Stimulated activated CD8-positive, alpha-beta memory T cell treated with anti-CD3 and anti-CD28 coated beads, Interleukin-4, amount 100 ng/mL, for 24 hours (primary cell): ENCODE measurements around the gene SENP5.

Source experiments
- DNase-seq: peaks from one replicate; pipeline ENCODE4 v3.0.0-alpha.2; 2020; ENCODE audit warnings: low read depth

Gene SENP5

DNA sequence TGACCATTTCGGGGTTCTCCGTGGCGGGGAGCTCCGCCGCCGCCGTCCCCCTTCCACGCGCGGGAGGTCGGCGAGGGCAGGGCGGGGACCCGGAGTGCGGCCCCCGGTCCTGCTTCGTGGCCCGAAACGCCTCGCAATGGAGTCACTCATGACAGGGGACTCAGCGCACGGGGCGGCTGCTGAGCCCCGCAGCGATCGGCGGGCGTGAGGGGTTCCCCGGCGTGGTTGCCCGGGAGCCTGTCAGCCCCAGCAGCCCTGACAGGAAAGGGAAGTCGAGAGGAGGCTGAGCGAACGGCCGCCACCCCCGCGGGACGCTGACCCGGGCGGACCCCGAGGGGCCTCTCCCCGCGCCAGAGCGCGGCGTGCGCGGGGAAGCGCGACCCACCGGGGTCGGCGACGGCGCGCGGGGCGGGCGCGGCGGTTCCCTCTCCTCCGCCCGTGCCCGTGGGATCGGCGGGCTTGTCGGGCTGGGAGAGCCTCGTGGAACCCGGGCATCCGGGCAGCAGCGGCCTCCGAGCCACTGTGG is 101.5 kb downstream of the SENP5 start:
- peak; percentile 17 for DNase-seq

DNA sequence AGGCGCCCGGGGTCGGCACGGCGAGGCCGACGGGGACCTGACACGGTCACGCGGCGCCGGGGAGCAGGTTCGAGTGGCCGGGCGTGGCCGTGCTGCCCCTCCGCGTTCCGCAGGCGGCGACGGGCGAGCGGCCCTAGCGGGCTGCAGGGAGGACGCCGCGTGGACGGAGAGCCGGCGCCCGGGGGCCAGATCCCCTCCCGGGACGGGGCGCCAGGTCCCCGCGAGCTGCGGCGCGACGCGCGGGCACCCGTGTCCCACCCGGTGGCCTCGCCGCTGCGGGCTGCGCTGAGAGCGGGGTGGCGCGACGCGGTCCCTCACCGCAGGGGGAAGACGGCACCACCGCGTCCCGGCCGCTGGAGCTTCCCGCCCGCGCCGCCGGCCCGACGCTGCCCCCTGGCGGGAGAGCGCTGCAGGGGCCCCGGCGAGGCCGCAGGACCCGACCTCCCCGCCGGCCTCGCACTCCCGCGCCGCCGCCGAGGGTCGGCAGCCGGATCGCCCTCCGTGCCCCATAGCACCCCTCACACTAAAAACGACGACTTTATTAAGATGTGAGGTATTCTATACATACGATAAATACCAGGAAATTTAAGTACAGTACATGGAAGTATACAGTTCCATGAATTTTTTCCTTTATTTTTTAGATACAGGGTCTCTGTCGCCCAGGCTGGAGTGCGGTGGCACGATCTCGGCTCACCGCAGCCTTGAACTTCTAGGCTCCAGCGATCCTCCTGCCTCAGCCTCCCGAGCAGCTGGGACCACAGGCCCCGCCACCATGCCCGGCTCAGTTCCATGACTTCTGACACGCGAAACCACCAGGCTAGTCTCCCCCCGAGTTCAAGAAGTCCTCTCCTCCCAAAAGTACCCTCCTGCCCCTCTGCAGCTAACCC is 102.2 kb downstream of the SENP5 start:
- DNase-seq: peak; percentile 55

DNA sequence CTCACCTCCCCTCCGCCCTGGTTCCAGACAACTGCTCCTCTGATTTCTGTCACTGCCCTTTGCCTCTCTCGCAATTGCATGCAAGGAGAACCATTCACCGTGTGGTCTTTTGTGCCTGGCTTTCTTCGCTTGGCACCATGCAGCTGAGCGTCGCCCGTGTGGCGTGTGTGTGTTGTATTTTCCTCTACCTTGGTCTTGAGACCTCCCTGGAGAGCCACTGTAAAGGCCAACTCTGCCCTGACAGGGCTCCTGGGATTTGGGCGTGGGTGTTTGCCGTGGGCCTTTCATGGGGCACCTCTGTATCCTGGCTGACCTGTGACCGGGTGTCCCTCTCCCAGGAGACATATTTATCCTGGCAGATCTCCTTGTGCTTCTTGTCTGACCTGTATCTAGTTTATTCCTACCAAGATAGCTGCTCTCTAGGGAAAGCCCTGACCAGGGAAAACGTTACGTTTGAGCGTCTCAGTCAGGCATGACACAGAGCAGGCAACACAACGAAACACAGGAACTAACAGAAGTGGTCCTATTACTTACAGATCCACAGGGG is 102.9 kb downstream of the SENP5 start:
- no peak for DNase-seq

GRCh38 chr3:196971094-196971698 is 103.5 kb downstream of the SENP5 start:
- no peak for DNase-seq

GRCh38 chr3:196974661-196975060 is 106.9 kb downstream of the SENP5 start:
- no peak for DNase-seq

DNA sequence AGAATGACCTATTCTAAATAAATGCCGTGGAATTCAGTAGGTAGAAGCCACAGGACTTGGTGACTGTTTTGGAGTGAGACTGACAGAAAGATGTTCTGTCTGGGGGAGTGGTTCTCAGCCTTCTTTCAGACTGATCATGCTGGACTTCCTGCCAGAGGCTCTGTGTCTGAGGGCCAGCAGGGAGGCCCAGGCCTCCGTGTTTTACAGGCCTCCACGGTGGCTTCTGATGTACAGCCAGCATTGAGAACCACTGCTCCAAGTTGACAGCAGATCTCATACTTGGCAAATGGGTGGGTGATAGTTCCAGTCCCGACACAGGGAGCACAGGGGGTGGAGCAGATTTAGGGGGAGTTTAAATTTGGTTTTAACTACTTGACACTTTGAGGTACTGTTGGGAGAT is 107.6 kb downstream of the SENP5 start:
- DNase-seq: no peak

- no peak for DNase-seq
These were observed 109.2 kb downstream of the SENP5 start for GRCh38 chr3:196976941-196977340.

- no peak for DNase-seq
These were observed 111.8 kb downstream of the SENP5 start for GRCh38 chr3:196979545-196979944.

GRCh38 chr3:196981657-196982056 is 113.9 kb downstream of the SENP5 start:
- DNase-seq: no peak

DNA sequence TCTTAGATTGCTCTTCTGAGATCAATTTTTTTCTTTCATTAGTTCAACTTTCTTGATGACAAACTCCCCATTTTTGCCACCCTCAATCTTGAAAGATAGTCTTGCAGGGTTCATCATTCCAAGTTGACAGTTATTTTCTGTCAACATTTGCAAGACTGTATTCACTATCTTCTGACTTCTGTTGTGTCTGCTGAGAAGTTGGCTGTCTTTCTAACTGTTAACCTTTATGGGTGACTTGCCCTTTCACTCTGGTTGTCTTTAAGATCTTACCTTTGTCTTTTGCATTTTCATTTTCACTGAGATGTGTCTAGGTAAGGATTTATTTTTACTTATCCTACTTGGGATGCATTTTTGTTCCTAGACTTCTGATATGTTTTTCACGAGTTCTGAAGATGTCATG is 115.5 kb downstream of the SENP5 start:
- no peak for DNase-seq
